ENCODE results near the gene UBASH3B.

The UBASH3B gene

DNA sequence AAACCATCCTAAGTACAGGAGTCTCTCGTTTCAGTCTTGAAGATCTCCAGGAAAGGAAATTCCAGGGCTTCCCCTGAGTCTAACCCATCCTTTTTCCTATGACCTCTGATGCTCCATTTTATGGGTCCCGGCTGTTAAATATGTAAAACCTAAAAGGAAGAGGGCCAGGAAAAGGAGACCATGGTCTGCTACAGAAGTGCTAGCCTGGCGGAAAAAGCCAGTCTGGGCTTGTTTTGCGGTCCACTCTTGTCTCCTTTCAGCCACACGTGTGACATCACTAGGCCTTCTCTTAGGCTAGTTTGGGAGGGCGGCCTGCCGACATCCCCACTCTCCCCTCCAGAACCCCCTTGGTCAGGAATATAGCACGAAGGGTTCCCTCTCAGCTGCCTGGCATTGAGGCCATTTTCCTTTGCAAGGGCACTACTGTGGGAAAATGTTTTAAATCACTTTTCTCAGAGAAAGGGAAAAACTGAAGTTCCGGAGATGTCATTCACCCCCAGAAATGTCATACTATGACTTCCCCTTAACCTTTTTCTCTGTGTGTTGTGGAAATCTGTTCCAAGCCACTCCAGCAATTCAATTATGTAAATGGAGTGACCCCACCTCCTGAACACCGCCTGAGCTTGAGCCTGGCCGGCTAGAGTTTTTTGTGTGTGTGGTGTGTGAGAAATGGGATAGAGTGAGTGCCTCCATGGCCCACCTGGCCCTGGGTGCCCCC lies 86.9 kb downstream of the UBASH3B start:
- no peaks in the 10 kb centered on the region for H3K27me3 ChIP-seq (ENCODE audit: control insufficient read depth, insufficient read depth, low read length)
- no peak overlapping the region for H3K9ac ChIP-seq (ENCODE audit: low read length)
- H3K4me1 ChIP-seq (ENCODE audit: control insufficient read depth, low read depth, low read length) = peaks cover 3% of the 10 kb centered on the region
- H3K9me3 ChIP-seq (ENCODE audit: control insufficient read depth, low read depth, low read length) = no peaks in the 10 kb centered on the region
- H3K36me3 ChIP-seq (ENCODE audit: control insufficient read depth, low read depth, low read length) = no peaks in the 10 kb centered on the region
- no peak overlapping the region for H3K27ac ChIP-seq (ENCODE audit: low read length)
- no peak overlapping the region for H3K4me3 ChIP-seq (ENCODE audit: low read length)

DNA sequence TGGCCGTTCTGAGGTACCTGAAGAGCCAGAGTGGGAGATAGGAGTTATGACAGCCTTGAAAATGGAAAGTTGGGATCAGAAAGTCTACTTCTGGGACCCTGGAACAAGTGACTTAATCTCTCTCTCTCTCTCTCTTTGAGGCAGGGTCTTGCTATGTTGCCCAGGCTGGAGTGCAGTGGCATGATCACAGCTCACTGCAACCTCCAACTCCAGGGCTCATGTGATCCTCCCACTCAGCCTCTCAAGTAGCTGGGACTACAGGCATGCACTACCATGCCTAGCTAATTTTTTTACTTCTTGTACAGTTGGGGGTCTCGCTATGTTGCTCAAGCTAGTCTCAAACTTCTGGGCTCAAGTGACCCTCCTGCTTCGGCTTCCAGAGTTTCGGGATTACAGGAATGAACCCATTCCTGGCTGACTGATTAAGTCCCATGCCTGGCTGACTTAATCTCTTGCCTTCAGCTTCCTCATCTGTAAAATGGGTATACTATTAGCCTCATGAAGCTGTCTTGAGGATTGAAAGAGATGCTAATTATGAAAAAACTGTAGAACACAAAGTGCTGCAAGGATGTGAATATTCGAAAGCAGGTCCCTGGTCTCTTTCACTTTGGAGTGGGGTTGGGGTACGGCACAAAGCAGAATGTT lies 87.7 kb downstream of the UBASH3B start:
- H3K4me1 ChIP-seq (ENCODE audit: control insufficient read depth, low read depth, low read length) = no peaks in the 10 kb centered on the region
- H3K27me3 ChIP-seq (ENCODE audit: control insufficient read depth, insufficient read depth, low read length) = no peaks in the 10 kb centered on the region
- H3K9me3 ChIP-seq (ENCODE audit: control insufficient read depth, low read depth, low read length) = no peaks in the 10 kb centered on the region
- no peak overlapping the region for H3K27ac ChIP-seq (ENCODE audit: low read length)
- H3K9ac ChIP-seq (ENCODE audit: low read length) = no peak overlapping the region
- no peaks in the 10 kb centered on the region for H3K36me3 ChIP-seq (ENCODE audit: control insufficient read depth, low read depth, low read length)
- H3K4me3 ChIP-seq (ENCODE audit: low read length) = no peak overlapping the region

DNA sequence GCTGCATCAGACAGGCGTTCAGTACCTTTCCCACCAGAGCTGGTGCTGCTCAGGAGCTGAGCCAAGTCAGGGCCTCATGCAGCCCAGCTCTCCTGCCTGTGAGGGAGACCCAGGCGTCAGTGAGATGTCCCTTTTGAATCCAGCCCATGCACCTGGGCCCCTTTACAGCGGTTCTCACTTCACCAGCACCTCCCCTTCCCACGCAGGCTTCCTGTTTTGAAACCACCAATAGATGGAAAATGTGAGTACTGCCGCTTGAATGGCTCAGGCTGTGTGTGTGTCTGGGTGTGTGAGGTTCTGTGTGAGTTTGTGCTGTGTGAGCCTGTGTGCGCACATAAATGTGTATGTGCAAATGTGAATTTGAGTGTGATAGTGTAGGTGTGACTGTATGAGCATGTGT lies 88.4 kb downstream of the UBASH3B start:
- Histone ChIP-seq H3K36me3 (ENCODE audit: control insufficient read depth, low read depth, low read length) (no peaks in the 10 kb centered on the region), H3K4me3 (ENCODE audit: low read length) (no peak overlapping the region), H3K27ac (ENCODE audit: low read length) (no peak overlapping the region), H3K9ac (ENCODE audit: low read length) (no peak overlapping the region), H3K9me3 (ENCODE audit: control insufficient read depth, low read depth, low read length) (no peaks in the 10 kb centered on the region), H3K4me1 (ENCODE audit: control insufficient read depth, low read depth, low read length) (no peaks in the 10 kb centered on the region), H3K27me3 (ENCODE audit: control insufficient read depth, insufficient read depth, low read length) (no peaks in the 10 kb centered on the region)

DNA sequence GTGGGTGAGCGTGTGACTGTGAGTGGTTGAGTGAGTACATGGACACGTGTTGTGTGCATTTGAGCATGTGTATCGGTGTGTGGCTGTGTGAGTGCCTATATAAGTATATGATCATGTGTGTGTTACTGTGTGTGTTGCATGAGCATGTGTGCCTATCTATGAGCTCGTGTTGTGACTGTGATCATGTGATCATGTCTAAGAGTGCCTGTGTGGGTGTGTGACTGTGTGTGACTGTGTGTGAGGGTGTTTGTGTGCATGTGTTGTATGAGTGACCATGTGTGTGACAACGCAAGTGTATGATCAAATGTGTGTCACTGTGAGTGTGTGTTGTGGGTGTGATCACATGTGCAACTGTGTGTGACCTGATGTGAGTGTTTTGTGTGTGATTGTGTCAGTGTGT lies 88.8 kb downstream of the UBASH3B start:
- no peak overlapping the region for H3K9ac ChIP-seq (ENCODE audit: low read length)
- H3K4me3 ChIP-seq (ENCODE audit: low read length) = no peak overlapping the region
- no peak overlapping the region for H3K27ac ChIP-seq (ENCODE audit: low read length)
- H3K36me3 ChIP-seq (ENCODE audit: control insufficient read depth, low read depth, low read length) = no peaks in the 10 kb centered on the region
- no peaks in the 10 kb centered on the region for H3K4me1 ChIP-seq (ENCODE audit: control insufficient read depth, low read depth, low read length)
- H3K9me3 ChIP-seq (ENCODE audit: control insufficient read depth, low read depth, low read length) = no peaks in the 10 kb centered on the region
- no peaks in the 10 kb centered on the region for H3K27me3 ChIP-seq (ENCODE audit: control insufficient read depth, insufficient read depth, low read length)

DNA sequence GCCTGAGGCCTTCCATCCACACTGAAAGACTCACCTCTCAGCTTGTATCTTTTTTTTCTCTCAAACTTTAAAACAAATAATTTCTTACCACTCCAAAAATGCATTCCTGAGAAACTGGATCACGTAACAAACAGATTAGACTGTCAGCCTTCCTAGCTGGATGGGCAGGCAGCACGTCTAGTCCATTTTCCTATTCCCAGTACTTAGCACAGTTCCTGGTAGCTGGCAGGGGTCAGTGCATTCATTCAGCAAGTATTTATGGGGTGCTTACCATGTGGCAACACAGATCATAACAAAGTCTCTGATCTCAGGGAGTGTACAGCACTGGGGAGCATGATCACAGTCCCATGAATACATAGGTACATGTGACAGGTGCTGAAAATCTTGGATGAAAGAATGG lies 89.6 kb downstream of the UBASH3B start:
- Histone ChIP-seq H3K4me3 (ENCODE audit: low read length) (no peak overlapping the region), H3K36me3 (ENCODE audit: control insufficient read depth, low read depth, low read length) (no peaks in the 10 kb centered on the region), H3K4me1 (ENCODE audit: control insufficient read depth, low read depth, low read length) (no peaks in the 10 kb centered on the region), H3K27me3 (ENCODE audit: control insufficient read depth, insufficient read depth, low read length) (no peaks in the 10 kb centered on the region), H3K9ac (ENCODE audit: low read length) (no peak overlapping the region), H3K27ac (ENCODE audit: low read length) (no peak overlapping the region), H3K9me3 (ENCODE audit: control insufficient read depth, low read depth, low read length) (no peaks in the 10 kb centered on the region)

DNA sequence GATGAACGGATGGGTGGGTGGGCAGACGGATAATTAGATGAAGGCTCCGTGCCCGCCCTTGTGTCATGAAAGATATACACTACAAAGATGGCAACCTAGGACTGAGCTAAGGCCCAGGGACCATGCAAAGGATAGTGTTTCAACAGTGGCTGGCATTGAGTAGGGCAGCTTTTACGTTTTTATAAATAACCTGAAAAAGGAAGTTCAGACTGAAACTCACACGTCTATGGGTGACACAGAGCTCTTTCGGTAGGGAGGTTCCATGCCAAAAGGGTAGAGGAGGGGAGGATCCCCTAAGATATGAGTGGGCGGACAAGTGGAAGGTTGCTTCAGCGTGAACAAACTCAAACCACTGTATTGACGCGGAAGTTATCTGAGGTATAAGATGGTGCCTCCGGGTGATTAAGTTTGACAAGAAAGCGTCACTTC lies 90.5 kb downstream of the UBASH3B start:
- Histone ChIP-seq H3K27ac (ENCODE audit: low read length) (no peak overlapping the region), H3K9ac (ENCODE audit: low read length) (no peak overlapping the region), H3K4me3 (ENCODE audit: low read length) (no peak overlapping the region), H3K27me3 (ENCODE audit: control insufficient read depth, insufficient read depth, low read length) (no peaks in the 10 kb centered on the region), H3K9me3 (ENCODE audit: control insufficient read depth, low read depth, low read length) (no peaks in the 10 kb centered on the region), H3K36me3 (ENCODE audit: control insufficient read depth, low read depth, low read length) (no peaks in the 10 kb centered on the region), H3K4me1 (ENCODE audit: control insufficient read depth, low read depth, low read length) (no peaks in the 10 kb centered on the region)

DNA sequence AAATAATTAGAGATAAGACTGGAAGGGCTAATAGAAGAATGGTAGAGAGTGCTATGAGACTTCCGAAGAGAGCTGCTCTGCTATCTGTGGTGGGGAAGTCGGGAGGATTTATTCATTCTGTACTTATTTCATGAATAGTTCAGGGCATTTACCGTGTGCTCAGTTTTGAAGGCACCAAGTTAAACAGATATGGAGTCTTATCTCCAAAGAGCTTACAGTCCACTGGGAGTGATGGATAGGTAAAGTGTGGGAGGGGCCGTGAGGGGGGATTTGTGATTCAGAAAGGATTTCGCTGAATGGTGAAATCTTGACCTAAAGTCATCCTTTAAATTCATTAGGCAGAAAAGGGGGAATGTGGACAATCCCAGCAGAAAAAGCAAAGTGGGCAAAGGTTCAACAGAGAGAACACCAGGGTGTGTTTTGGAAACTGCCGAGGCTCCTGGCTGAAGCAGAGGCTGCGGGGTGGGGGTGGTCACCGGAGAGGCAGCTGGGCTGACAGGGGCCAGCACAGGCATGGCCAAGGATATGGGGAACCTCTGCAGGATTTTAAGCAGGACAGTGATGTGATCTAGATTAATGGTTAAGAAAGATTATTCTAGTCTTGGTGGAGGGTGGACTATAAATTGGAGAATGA lies 91.2 kb downstream of the UBASH3B start:
- Histone ChIP-seq H3K27ac (ENCODE audit: low read length) (no peak overlapping the region), H3K36me3 (ENCODE audit: control insufficient read depth, low read depth, low read length) (no peaks in the 10 kb centered on the region), H3K4me1 (ENCODE audit: control insufficient read depth, low read depth, low read length) (no peaks in the 10 kb centered on the region), H3K4me3 (ENCODE audit: low read length) (no peak overlapping the region), H3K9ac (ENCODE audit: low read length) (no peak overlapping the region), H3K9me3 (ENCODE audit: control insufficient read depth, low read depth, low read length) (no peaks in the 10 kb centered on the region), H3K27me3 (ENCODE audit: control insufficient read depth, insufficient read depth, low read length) (no peaks in the 10 kb centered on the region)

DNA sequence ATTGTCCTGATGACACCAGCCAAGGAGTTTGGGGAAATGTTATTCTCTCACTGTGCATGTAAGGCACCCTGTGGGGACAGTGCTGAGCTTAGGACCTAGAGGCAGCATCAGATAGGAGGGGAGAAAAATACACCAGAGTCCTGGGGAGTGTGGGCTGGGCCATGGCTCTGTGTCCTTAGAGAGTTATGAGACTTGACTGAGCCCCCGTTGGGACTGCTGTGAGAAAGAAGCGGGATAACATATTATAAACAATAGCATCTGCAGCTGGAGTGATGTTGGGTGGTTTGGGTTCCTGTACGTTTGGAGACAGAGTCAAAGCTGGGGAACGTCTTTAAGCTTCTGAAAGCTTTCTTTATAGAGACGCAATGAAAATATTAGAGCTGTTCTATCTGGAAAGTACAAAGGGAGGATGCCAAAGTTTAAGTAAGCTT lies 91.8 kb downstream of the UBASH3B start:
- H3K36me3 ChIP-seq (ENCODE audit: control insufficient read depth, low read depth, low read length) = no peaks in the 10 kb centered on the region
- H3K27me3 ChIP-seq (ENCODE audit: control insufficient read depth, insufficient read depth, low read length) = no peaks in the 10 kb centered on the region
- H3K4me1 ChIP-seq (ENCODE audit: control insufficient read depth, low read depth, low read length) = no peaks in the 10 kb centered on the region
- no peaks in the 10 kb centered on the region for H3K9me3 ChIP-seq (ENCODE audit: control insufficient read depth, low read depth, low read length)
- no peak overlapping the region for H3K4me3 ChIP-seq (ENCODE audit: low read length)
- H3K27ac ChIP-seq (ENCODE audit: low read length) = no peak overlapping the region
- H3K9ac ChIP-seq (ENCODE audit: low read length) = no peak overlapping the region

DNA sequence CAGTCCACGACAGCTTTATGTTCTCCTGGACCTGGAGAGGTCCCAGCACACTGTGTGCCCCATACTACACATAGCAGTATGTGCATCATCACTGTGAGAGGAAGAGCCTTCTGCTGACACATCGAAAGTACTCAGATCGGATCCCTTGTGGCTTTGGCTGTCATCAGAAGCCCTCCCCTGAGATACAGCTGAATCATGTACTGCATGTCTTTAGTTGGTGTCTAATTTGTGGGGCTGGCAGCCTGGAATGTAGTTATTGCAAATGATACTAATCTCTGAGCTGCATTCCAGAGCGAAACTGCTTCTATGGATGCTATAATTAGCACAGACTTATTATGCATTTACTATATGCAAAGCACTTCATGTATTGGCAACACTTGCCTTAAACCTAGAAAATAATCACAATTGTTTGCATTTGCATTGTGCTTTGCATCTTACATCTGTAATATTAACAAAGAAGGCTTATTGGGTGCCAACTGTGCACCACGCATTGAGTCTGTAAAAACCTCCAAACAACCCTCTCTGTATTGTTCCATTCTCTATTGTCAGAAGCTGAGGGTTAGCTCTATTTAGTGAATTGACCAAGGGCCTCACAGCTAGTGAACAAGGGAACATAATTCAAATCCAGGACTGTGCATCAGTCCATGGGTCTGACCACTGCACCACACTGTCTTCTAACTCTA lies 93.6 kb downstream of the UBASH3B start:
- H3K36me3 ChIP-seq (ENCODE audit: control insufficient read depth, low read depth, low read length) = no peaks in the 10 kb centered on the region
- H3K27me3 ChIP-seq (ENCODE audit: control insufficient read depth, insufficient read depth, low read length) = no peaks in the 10 kb centered on the region
- H3K4me1 ChIP-seq (ENCODE audit: control insufficient read depth, low read depth, low read length) = no peaks in the 10 kb centered on the region
- no peaks in the 10 kb centered on the region for H3K9me3 ChIP-seq (ENCODE audit: control insufficient read depth, low read depth, low read length)
- H3K4me3 ChIP-seq (ENCODE audit: low read length) = no peak overlapping the region
- H3K27ac ChIP-seq (ENCODE audit: low read length) = no peak overlapping the region
- no peak overlapping the region for H3K9ac ChIP-seq (ENCODE audit: low read length)

DNA sequence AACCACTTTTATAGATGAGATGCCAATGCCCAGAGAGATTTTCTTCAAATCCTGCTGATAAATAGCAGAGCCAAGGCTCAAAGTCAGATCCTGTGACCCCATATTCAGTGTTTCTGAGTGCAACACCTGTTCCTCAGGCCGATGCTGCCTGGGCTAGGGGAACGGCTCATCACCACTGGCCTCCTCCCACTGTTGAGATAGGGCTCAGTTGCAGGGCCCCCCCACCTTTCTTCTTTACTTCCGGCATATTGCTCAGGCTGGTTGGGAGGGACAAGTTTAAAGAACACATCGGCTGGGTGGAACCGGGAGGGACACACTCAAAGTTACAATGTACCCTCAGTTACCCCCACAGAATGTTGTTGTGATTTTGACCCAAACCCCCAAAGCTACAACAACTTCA lies 94.5 kb downstream of the UBASH3B start:
- Histone ChIP-seq H3K36me3 (ENCODE audit: control insufficient read depth, low read depth, low read length) (no peaks in the 10 kb centered on the region), H3K27ac (ENCODE audit: low read length) (no peak overlapping the region), H3K9me3 (ENCODE audit: control insufficient read depth, low read depth, low read length) (no peaks in the 10 kb centered on the region), H3K27me3 (ENCODE audit: control insufficient read depth, insufficient read depth, low read length) (no peaks in the 10 kb centered on the region), H3K4me3 (ENCODE audit: low read length) (no peak overlapping the region), H3K4me1 (ENCODE audit: control insufficient read depth, low read depth, low read length) (no peaks in the 10 kb centered on the region), H3K9ac (ENCODE audit: low read length) (no peak overlapping the region)

DNA sequence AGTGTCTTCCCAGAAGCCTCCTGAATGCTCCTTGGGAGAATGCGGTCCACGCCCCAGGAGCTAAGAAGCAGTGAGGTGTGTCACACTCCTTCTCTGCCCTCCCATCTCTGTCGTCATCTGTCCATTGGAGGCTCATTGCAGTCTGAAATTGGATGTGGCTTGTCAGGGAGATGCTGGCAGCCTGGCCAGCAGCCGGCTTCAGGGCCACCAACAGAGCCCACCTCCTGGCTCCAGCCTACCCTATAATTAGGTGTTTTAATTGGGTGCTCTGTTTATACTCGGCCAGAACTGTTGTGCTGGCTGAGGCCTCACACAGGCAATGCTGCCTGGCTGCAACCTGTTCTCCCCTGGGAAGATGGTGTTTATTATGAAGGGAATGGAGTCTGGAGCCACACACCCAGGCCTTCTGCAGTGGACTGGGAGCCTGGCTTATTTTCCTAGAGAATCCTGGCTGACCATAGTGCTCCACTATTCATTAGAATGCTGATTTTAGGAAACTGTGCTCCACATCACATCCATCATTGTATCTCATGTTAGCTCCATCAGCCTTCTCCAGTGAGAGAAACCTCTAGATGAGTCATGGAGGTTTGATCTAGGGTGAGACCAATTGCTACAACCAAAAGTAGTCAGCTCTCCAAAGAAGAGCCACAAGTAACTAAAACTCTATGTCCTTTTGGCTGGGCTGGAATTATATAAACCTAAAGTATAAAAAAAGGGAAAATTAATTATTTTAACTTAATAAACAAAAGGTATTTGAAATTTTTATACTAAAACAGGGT lies 96.0 kb downstream of the UBASH3B start:
- H3K9me3 ChIP-seq (ENCODE audit: control insufficient read depth, low read depth, low read length) = no peaks in the 10 kb centered on the region
- no peak overlapping the region for H3K4me3 ChIP-seq (ENCODE audit: low read length)
- H3K36me3 ChIP-seq (ENCODE audit: control insufficient read depth, low read depth, low read length) = no peaks in the 10 kb centered on the region
- H3K27me3 ChIP-seq (ENCODE audit: control insufficient read depth, insufficient read depth, low read length) = no peaks in the 10 kb centered on the region
- no peaks in the 10 kb centered on the region for H3K4me1 ChIP-seq (ENCODE audit: control insufficient read depth, low read depth, low read length)
- H3K27ac ChIP-seq (ENCODE audit: low read length) = no peak overlapping the region
- no peak overlapping the region for H3K9ac ChIP-seq (ENCODE audit: low read length)

Data from iPS-18a (cell line).